Measurements from ENCODE around the gene CDH24. TPM values are rescaled to one million over a fixed set of nuclear protein-coding genes. Genes with fewer than 3 reads are reported as not detected.

The CDH24 gene
- total and polyA plus RNA-seq, 9 of the 15 experiments (the other 6 are each of a cell fraction or from before 2014, with no cell fraction given), result 0.04 to 16.2 (median 4.9) TPM

DNA sequence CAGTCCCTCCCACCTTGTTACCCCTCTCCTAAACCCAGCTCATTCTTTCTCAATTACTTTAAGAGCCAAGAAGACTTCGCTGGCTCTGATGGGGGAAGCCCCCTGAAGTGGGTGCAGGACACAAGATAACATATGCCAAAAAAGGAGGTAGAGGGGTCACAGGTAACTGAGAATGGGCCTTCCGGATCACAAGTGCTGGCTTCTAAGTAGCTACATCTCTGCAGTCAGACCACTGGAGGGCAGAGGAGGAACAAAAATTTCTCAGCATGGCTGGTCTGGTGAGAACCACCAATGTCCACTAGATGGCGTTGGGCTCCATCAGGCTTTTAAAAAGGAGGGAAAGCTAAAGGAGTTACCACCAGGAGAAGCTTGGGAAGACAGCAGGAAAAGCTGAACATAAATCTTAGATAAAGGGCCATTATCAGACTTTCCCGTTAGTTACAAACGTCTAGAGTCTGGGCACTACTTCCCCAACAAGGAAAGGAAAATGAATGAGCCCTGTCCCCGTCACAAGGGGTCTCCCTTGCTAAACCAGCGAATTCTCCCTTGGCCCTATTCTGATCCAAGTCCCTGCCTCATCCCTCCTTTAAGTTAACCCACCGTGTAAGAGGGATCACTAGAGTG is 11.6 kb upstream of the CDH24 start (continued):
- TF ChIP-seq C11orf30 (IDR thresholded peaks at IDR 0.05; ENCODE audit: low read depth) (no peak), ZNF695 (CRISPR knock-in tag; IDR thresholded peaks at IDR 0.05) (no peak), RBM34 (IDR thresholded peaks at IDR 0.05; ENCODE audit: borderline replicate concordance, insufficient read depth, low read length) (no peak), POLR2B (IDR thresholded peaks at IDR 0.05; ENCODE audit: low read depth, partially characterized antibody) (no peak), PTBP1 (IDR thresholded peaks at IDR 0.05; ENCODE audit: low read depth, low read length) (no peak), FOXM1 (IDR thresholded peaks at IDR 0.05; ENCODE audit: low read depth) (no peak), FOXM1 (CRISPR knock-in tag; IDR thresholded peaks at IDR 0.05; ENCODE audit: low read depth) (no peak), ESRRA (IDR thresholded peaks at IDR 0.05; ENCODE audit: borderline replicate concordance, low read depth) (0 out of 2 replicates have a peak, but pooled peaks have one; percentile 12), HDAC1 (IDR thresholded peaks at IDR 0.05) (peak in 1 of 2 experiments; percentile 15; a peak in 1 of 4 replicates), POLR2AphosphoS5 (IDR thresholded peaks at IDR 0.05; ENCODE audit: control insufficient read depth, insufficient read depth, low read depth, low read length) (peak; percentile 12; the same call in 1 of the 2 replicates), ADNP (tag; IDR thresholded peaks at IDR 0.05) (no peak), GATAD2A (IDR thresholded peaks at IDR 0.05) (no peak), ZC3H8 (IDR thresholded peaks at IDR 0.05) (no peak), MEF2A (IDR thresholded peaks at IDR 0.05; ENCODE audit: control insufficient read depth, low read depth, low read length) (no peak), ZC3H4 (CRISPR knock-in tag; IDR thresholded peaks at IDR 0.05; ENCODE audit: borderline replicate concordance) (no peak)
- TF ChIP-seq, protein P1, sequence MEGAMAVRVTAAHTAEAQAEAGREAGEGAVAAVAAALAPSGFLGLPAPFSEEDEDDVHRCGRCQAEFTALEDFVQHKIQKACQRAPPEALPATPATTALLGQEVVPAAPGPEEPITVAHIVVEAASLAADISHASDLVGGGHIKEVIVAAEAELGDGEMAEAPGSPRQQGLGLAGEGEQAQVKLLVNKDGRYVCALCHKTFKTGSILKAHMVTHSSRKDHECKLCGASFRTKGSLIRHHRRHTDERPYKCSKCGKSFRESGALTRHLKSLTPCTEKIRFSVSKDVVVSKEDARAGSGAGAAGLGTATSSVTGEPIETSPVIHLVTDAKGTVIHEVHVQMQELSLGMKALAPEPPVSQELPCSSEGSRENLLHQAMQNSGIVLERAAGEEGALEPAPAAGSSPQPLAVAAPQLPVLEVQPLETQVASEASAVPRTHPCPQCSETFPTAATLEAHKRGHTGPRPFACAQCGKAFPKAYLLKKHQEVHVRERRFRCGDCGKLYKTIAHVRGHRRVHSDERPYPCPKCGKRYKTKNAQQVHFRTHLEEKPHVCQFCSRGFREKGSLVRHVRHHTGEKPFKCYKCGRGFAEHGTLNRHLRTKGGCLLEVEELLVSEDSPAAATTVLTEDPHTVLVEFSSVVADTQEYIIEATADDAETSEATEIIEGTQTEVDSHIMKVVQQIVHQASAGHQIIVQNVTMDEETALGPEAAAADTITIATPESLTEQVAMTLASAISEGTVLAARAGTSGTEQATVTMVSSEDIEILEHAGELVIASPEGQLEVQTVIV (CRISPR knock-in tag; IDR thresholded peaks at IDR 0.05; ENCODE audit: borderline replicate concordance), result no peak
- TF ChIP-seq, protein P2, sequence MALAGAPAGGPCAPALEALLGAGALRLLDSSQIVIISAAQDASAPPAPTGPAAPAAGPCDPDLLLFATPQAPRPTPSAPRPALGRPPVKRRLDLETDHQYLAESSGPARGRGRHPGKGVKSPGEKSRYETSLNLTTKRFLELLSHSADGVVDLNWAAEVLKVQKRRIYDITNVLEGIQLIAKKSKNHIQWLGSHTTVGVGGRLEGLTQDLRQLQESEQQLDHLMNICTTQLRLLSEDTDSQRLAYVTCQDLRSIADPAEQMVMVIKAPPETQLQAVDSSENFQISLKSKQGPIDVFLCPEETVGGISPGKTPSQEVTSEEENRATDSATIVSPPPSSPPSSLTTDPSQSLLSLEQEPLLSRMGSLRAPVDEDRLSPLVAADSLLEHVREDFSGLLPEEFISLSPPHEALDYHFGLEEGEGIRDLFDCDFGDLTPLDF (CRISPR knock-in tag; IDR thresholded peaks at IDR 0.05), result no peak
- TF ChIP-seq, protein P3, sequence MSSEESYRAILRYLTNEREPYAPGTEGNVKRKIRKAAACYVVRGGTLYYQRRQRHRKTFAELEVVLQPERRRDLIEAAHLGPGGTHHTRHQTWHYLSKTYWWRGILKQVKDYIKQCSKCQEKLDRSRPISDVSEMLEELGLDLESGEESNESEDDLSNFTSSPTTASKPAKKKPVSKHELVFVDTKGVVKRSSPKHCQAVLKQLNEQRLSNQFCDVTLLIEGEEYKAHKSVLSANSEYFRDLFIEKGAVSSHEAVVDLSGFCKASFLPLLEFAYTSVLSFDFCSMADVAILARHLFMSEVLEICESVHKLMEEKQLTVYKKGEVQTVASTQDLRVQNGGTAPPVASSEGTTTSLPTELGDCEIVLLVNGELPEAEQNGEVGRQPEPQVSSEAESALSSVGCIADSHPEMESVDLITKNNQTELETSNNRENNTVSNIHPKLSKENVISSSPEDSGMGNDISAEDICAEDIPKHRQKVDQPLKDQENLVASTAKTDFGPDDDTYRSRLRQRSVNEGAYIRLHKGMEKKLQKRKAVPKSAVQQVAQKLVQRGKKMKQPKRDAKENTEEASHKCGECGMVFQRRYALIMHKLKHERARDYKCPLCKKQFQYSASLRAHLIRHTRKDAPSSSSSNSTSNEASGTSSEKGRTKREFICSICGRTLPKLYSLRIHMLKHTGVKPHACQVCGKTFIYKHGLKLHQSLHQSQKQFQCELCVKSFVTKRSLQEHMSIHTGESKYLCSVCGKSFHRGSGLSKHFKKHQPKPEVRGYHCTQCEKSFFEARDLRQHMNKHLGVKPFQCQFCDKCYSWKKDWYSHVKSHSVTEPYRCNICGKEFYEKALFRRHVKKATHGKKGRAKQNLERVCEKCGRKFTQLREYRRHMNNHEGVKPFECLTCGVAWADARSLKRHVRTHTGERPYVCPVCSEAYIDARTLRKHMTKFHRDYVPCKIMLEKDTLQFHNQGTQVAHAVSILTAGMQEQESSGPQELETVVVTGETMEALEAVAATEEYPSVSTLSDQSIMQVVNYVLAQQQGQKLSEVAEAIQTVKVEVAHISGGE (CRISPR knock-in tag; IDR thresholded peaks at IDR 0.05), result no peak
- TF ChIP-seq, protein P4, sequence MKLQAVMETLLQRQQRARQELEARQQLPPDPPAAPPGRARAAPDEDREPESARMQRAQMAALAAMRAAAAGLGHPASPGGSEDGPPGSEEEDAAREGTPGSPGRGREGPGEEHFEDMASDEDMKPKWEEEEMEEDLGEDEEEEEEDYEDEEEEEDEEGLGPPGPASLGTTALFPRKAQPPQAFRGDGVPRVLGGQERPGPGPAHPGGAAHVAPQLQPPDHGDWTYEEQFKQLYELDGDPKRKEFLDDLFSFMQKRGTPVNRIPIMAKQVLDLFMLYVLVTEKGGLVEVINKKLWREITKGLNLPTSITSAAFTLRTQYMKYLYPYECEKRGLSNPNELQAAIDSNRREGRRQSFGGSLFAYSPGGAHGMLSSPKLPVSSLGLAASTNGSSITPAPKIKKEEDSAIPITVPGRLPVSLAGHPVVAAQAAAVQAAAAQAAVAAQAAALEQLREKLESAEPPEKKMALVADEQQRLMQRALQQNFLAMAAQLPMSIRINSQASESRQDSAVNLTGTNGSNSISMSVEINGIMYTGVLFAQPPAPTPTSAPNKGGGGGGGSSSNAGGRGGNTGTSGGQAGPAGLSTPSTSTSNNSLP (IDR thresholded peaks at IDR 0.05; ENCODE audit: borderline replicate concordance, low read depth, low read length), result no peak
